CD4-positive, alpha-beta T cell treated with Interleukin-2 at 100 ng/mL for 4 hours (primary cell): ENCODE results near the gene MAPK14.

Experiments
- DNase-seq: peaks from one replicate; pipeline ENCODE4 v3.0.0-alpha.2; 2020; ENCODE audit warnings: low spot score

Gene MAPK14

DNA sequence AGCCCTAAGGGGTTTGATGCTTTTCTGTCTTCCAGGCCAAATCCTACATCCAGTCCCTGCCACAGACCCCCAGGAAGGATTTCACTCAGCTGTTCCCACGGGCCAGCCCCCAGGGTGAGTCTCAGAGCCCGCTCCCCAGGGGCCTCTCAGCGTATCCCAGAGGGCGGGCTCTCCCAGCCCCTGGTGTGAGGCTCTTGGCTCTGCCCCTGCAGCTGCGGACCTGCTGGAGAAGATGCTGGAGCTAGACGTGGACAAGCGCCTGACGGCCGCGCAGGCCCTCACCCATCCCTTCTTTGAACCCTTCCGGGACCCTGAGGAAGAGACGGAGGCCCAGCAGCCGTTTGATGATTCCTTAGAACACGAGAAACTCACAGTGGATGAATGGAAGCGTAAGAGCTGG lies 111.1 kb downstream of the MAPK14 start:
- no peak for DNase-seq

DNA sequence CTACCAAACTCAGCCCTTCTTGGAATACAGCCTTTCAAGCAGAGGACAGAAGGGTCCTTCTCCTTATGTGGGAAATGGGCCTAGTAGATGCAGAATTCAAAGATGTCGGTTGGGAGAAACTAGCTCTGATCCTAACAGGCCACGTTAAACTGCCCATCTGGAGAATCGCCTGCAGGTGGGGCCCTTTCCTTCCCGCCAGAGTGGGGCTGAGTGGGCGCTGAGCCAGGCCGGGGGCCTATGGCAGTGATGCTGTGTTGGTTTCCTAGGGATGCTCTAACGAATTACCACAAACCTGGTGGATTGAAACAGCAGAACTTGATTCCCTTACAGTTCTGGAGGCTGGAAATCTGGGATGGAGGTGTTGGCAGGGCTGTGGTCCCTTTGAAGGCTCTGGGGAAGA lies 111.8 kb downstream of the MAPK14 start:
- no peak for DNase-seq

DNA sequence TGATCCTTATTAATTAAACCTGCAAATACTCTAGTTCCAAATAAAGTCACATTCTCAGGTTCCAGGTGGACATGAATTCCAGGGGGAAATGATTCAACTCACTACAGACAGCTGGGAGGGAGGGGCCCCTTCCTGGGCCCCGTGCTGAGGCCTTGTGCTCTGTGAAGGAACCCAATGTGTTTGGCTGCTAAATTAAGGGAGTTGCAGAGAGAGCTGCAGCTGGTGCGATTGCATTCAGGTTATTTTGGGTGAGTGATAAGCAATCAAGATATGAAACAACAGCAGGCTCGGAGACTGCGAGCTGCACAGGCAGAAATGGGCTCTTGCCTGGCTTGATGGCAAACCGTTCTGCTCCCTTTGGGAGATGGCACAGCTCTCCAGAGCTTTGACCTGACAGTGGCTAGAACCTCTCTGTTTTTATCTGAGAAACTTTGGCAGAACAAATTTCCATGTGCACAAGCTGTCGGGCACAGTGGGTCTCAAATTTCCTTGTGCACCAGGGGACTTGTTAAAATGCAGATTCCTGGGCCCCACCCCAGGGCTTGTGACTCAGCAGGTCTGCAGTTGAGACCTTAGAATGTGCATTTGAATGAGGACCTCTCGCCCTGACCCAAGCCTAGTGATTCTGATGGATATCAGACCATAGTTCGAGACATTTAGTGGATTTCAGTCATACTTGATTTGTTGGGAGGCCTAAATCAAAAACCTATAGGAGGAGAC lies 112.5 kb downstream of the MAPK14 start:
- DNase-seq: no peak

- DNase-seq: no peak
These were observed 113.5 kb downstream of the MAPK14 start for GRCh38 chr6:36141091-36141490.

- DNase-seq: no peak
These were observed 114.4 kb downstream of the MAPK14 start for GRCh38 chr6:36141961-36142360.

GRCh38 chr6:36142971-36143838 lies 115.6 kb downstream of the MAPK14 start:
- no peak for DNase-seq

DNA sequence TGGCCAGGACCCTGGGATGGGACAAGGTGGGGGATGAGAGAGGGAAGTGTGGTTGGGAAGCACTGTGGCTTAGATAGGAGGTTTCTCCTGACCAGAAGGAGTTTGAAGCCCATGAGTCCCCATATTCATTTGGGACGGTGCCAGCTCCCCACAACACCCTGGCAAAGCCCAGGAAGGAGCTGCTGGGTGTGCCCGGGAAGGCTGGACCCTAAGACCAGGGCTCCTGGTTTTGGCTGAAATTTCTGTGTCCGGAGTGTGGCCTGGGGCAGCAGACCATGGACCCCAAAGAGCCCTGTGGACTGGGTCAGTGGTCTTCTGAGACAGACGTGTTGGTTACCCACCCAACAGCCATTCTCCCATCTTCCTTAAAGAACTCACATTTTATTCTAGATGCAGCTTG lies 117.9 kb downstream of the MAPK14 start:
- DNase-seq: no peak

DNA sequence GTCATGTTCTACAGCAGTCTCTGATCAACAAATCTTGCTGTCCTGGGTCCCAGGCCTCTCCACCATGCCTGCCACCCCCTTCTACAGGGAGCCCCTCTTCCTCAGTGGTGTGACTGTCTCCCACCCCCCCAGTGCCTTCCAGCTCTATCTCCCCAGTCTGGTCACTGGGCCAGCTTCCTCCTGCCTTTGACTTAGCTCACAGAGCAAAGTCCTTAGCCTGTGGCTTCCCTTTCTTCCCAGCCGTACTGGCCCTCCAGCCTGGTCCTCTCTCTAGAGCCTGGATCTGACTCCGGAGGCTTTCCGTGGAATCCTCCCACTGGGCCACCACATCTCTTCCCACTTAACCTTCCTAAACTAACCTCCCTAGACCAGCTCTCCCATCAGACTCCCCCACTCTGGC lies 119.7 kb downstream of the MAPK14 start:
- DNase-seq: no peak

- DNase-seq: no peak
These were observed 121.9 kb downstream of the MAPK14 start for GRCh38 chr6:36149476-36149875.

DNA sequence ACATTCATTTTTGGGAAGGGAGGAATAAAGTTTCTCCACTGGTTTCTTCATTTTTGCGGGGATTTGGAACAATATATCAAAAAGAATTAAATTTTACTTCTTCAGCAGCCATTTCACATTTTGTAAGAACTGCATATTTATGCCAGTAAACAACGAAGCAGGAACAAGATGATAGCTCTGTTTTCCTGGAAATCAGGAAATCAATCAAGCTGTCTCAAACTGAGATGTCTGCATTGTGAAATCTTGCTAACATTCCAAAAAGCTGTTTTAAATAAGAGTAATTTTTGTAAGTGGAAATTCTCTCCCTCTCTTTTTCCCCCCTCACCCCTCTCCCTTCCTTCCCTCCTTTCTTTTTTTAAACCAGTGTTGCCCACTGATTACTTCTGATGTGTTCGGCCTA lies 122.7 kb downstream of the MAPK14 start:
- no peak for DNase-seq

- DNase-seq: no peak
These were observed 126.7 kb downstream of the MAPK14 start for GRCh38 chr6:36154286-36154685.

DNA sequence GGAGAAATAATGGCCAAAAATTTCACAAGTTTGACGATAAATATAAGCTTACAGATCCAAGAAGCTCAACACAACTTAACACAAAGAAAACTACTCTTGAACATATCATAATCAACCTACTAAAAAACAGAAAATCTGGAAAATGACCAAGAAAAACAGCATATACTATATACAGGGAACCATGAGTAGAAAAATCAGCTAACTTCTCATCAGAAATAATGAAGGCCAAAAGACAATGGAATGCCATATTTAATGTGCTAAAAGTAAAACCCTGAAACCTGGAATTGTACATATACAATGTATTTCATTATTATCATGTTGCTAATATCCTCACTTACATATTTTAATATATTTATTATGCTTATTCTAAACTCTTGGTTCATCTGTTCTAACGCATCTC lies 128.1 kb downstream of the MAPK14 start:
- no peak for DNase-seq

DNA sequence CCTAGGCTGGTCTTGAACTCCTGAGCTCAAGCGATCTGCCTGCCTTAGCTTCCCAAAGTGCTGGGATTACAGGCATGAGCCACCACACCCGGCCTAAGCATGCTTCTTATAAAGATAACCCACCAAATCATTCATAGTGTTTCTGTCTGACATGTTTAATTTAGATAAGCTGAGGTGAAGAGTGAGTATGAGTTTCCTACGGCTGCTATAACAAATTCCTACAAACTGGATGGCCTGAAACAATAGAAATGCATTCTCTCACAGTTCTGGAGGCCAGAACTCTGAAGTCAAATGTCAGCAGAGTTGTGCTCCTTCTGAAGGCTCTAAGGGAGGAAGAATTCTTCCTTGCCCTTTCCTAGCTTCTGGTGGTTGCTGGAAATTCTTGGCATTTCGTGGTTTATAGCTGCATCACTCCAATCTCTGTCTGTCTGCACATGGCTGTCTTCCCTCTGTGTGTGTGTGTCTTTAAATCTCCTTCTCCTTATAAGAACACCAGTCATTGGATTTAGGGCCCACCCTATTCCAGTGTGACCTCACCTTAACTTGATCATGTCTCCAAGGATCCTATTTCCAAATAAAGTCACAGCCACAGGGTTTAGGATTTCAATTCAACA lies 132.6 kb downstream of the MAPK14 start:
- no peak for DNase-seq
